Activated naive CD8-positive, alpha-beta T cell (primary cell): Measurements from ENCODE around the gene OR7C1.

Source experiments
- H3K27ac Mint-ChIP-seq: one replicate; pipeline ENCODE4 v1.8.0; 2021; ENCODE audit warnings: mixed read lengths
- H3K27me3 Mint-ChIP-seq: one replicate; pipeline ENCODE4 v1.8.0; 2021; ENCODE audit warnings: mixed read lengths
- H3K36me3 Mint-ChIP-seq: one replicate; pipeline ENCODE4 v1.8.0; 2021; ENCODE audit warnings: mixed read lengths
- H3K4me1 Mint-ChIP-seq: one replicate; pipeline ENCODE4 v1.8.0; 2021; ENCODE audit warnings: low read depth, mixed read lengths
- H3K4me3 Mint-ChIP-seq: one replicate; pipeline ENCODE4 v1.8.0; 2021; ENCODE audit warnings: mild to moderate bottlenecking, mixed read lengths
- H3K9me3 Mint-ChIP-seq: one replicate; pipeline ENCODE4 v1.8.0; 2021; ENCODE audit warnings: low read depth, mixed read lengths

OR7C1 gene

DNA sequence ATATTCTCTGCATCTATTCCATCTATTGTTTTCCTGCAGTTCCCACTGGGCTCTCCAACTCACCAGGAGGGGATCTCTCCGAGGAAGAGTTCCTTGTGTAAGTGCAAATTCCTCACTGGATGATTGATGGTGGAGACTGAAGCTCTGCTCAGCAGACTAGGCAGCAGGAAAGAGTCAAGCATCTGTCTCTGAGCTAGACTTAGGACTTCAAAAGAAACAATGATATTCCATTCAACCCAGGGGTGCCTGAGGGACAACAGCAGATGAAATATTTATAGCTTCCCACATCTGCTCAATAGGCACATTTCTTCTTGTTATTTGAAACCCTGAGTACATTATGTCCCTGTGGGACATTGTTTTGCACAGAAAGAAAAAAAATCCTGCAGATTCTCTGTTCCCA lies at the start of gene OR7C1, which contains the start of gene OR7A5:
TSS of gene OR7C1 (minus strand) at position 175 of the 400 bp plus-strand sequence. CDS start 35,049 bp downstream, outside the sequence.
TSS of gene OR7A5 (minus strand) at position 175 of the 400 bp plus-strand sequence. CDS start 6,944 bp downstream, outside the sequence.
- no peaks in the 10 kb centered on the region for H3K36me3 Mint-ChIP-seq
- no peaks in the 10 kb centered on the region for H3K4me1 Mint-ChIP-seq
- no peak within 1 kb of the TSS for H3K27ac Mint-ChIP-seq
- peaks cover 2% of the 10 kb centered on the region for H3K27me3 Mint-ChIP-seq
- H3K4me3 Mint-ChIP-seq: no peak within 1 kb of the TSS
- H3K9me3 Mint-ChIP-seq: no peaks in the 10 kb centered on the region

DNA sequence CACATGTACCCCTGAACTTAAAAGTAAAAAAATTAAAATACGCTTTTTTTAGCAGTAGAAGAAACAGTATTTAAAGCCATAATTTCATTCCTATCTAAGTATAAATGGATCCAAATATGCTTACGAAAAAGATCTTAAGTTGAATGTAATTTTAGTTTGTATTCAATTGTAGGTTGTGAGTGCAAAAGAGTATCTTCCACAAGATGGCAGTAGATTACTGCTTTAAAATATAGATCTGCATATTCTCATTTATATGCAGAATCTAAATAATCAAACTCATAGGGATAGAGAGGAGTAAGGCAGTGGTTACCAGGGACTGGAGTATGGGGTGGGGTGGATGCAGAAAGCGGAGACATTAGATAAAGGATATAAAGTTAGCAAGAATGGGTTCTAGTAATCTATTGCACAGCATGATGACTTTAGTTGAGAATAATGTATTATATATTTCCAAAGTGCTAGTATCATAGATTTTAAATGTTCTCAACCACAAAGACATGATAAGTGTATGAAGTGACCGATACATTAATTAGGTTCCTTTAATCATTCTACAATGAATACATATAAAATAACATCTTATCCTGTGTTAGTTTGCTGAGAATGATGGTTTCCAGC lies 36.7 kb upstream of the OR7C1 start:
- H3K4me3 Mint-ChIP-seq: no peak overlapping the region
- H3K9me3 Mint-ChIP-seq: no peaks in the 10 kb centered on the region
- H3K36me3 Mint-ChIP-seq: no peaks in the 10 kb centered on the region
- no peaks in the 10 kb centered on the region for H3K4me1 Mint-ChIP-seq
- H3K27me3 Mint-ChIP-seq: peaks cover 33% of the 10 kb centered on the region
- H3K27ac Mint-ChIP-seq: no peak overlapping the region

DNA sequence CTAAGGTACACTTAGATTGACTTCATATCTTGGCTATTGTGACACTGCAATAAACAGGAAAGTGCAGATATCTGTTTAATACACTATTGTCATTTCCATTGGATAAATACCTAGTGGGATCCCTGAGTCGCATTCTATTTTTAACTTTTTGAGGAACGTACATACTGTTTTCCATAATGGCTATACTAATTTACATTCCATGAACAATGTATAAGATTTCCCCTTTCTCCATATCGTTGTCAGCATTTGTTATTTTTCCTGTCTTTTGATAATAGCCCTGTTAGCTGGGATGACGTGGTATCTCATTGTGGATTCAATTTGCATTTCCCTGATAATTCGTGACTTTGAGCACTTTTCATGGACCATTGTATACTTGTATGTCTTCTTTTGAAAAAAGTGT lies 33.5 kb upstream of the OR7C1 start:
- H3K9me3 Mint-ChIP-seq: no peaks in the 10 kb centered on the region
- no peaks in the 10 kb centered on the region for H3K4me1 Mint-ChIP-seq
- H3K27me3 Mint-ChIP-seq: peaks cover 33% of the 10 kb centered on the region
- H3K36me3 Mint-ChIP-seq: no peaks in the 10 kb centered on the region
- no peak overlapping the region for H3K4me3 Mint-ChIP-seq
- no peak overlapping the region for H3K27ac Mint-ChIP-seq

DNA sequence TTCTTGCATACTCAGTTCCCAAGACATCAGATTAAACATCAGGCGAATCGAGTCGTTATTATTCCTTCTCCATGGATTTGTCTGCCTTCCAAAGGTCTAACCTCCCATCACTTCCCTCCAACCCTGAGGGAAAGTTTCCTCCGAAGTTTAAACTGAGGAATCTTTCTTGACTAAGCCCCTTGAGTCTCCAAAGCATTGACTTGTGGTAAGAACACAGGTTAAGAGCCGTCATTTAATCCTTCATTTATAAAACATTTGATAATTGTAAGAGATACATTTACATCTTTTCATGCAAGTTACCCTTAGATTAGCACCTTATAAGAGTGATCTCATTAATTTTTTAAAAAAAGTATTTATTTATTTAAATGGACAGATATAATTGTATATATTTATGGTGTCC lies 13.8 kb upstream of the OR7C1 start, which contains the start of gene OR7A10:
TSS of gene OR7A10 (minus strand) at position 101 of the 400 bp plus-strand sequence. CDS start 7,045 bp downstream, outside the sequence.
- Mint-ChIP-seq H3K36me3 (no peaks in the 10 kb centered on the region), H3K9me3 (no peaks in the 10 kb centered on the region), H3K27ac (no peak within 1 kb of the TSS), H3K27me3 (peaks cover 22% of the 10 kb centered on the region), H3K4me3 (no peak within 1 kb of the TSS), H3K4me1 (no peaks in the 10 kb centered on the region)

DNA sequence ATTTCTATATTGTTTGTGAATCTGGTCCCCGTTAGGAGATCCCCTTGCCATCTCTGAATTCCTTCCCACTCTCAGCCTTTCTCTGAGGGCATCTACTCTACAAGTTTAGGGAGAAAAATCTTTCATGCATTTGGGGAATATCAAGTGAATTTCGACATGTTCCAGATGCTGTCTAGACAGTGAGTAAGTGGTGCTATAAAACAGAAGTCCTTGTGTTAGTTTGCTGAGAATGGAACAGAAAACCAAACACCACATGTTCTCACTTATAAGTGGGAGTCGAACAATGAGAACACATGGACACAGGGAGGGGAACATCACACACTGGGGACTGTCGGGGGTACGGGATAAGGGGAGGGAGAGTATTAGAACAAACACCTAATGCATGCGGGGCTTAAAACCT lies 8.6 kb upstream of the OR7C1 start:
- no peaks in the 10 kb centered on the region for H3K4me1 Mint-ChIP-seq
- no peak overlapping the region for H3K4me3 Mint-ChIP-seq
- peaks cover 17% of the 10 kb centered on the region for H3K27me3 Mint-ChIP-seq
- no peaks in the 10 kb centered on the region for H3K36me3 Mint-ChIP-seq
- no peaks in the 10 kb centered on the region for H3K9me3 Mint-ChIP-seq
- H3K27ac Mint-ChIP-seq: no peak overlapping the region

DNA sequence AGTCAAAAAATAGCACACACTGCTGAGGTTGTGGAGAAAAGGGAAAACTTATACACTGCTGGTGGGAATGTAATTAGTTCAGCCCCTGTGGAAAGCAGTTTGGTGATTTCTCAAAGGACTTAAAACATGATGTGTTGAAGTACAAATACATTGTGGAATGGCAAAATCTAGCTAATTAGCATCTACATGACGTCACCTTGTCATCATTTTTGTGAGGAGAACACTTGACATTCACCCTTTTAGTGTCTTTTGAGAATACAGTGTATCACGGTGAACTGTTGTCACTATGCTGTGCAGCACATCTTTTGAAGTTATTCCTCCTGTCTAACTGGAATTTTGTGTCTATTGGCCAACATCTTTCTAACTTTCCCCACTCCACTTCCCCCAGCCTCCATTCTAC lies 8.2 kb upstream of the OR7C1 start:
- Mint-ChIP-seq H3K27me3 (peaks cover 17% of the 10 kb centered on the region), H3K36me3 (no peaks in the 10 kb centered on the region), H3K4me3 (no peak overlapping the region)

DNA sequence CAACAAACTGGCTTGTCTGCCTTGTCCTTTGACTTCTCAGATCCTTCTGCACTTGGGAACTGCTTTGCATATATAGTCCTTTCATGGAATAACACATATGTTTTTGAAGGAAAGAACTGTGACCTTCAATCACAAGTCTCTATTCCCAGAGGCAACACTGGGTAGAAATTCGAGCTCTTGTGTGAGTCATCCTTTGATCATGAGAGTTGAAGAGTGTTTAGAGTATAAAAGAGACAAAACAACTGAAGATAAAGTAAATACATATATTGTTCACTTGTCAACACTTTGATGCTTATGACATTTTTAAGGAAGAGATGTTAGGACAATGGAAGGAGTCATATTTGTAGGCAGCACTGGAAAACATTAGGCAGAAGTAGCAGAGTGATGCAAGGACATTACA lies 5.2 kb upstream of the OR7C1 start:
- Mint-ChIP-seq H3K36me3 (no peaks in the 10 kb centered on the region), H3K4me1 (no peaks in the 10 kb centered on the region), H3K4me3 (no peak overlapping the region), H3K27me3 (peaks cover 14% of the 10 kb centered on the region), H3K9me3 (no peaks in the 10 kb centered on the region), H3K27ac (no peak overlapping the region)

More for the DNA sequence above, 8.2 kb upstream of the OR7C1 start:
- no peaks in the 10 kb centered on the region for H3K4me1 Mint-ChIP-seq
- H3K9me3 Mint-ChIP-seq: no peaks in the 10 kb centered on the region
- no peak overlapping the region for H3K27ac Mint-ChIP-seq

DNA sequence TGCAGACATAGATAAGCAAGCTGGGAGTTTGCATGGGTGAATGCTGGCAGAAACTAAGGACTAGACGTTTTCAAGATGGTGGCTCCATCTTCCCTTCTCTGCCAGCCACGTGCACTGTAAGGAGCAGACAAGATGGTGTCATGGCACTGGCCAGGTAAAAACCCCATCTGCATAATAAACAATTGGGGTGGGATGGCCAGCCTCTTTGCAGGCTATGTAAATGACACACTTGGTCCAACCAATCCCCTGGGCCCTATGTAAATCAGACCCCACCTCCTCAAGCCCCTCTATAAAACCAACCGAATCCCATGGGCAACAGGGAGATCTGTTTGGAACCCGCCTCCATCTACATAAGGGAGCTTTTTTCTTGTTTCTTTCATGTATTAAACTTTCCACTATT lies 2.4 kb upstream of the OR7C1 start:
- H3K27me3 Mint-ChIP-seq: peaks cover 8% of the 10 kb centered on the region

DNA sequence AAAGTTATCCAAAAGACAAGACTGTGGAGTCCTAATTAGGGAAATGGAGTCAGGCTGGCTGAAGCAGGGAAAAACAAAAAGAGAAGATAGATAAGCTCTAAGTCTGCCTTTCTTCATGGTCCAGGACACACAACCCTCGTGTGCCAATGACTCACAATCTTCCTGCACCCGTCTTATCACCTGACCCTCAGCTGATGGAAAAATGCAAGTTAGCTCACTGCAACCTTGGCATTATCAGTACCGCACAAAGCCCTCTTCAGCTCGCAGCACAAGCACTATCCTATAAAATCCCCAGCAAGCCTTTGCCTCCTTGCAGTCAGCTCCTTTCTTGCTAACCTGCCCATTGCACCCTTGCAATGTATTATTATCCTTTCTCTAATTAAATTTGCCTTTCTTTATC lies 4.3 kb downstream of the OR7C1 start:
- Mint-ChIP-seq H3K36me3 (no peaks in the 10 kb centered on the region), H3K27ac (no peak overlapping the region), H3K9me3 (no peaks in the 10 kb centered on the region), H3K4me1 (no peaks in the 10 kb centered on the region), H3K27me3 (peaks cover 22% of the 10 kb centered on the region), H3K4me3 (no peak overlapping the region)

More for the DNA sequence above, 2.4 kb upstream of the OR7C1 start:
- Mint-ChIP-seq H3K4me1 (no peaks in the 10 kb centered on the region), H3K27ac (no peak overlapping the region), H3K4me3 (no peak overlapping the region), H3K9me3 (no peaks in the 10 kb centered on the region), H3K36me3 (no peaks in the 10 kb centered on the region)

DNA sequence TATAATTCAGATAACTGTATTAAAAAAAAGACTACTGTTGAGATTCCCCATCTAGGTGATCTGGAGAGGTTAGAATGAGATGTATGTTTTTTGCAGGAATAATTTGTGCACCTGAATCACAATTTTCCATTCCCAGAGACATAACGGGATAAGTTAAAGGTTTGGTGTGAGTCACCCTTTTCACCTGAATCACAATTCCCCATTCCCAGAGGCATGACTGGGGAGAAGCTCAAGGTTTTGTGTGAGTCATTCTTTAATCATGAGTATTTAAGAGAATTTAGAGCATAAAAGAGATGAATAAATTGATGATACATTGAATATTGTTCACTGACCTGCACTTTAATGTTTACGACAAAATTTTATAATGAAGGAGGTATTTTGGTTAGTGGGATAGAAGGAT lies 9.0 kb downstream of the OR7C1 start:
- Mint-ChIP-seq H3K9me3 (no peaks in the 10 kb centered on the region), H3K4me3 (no peak overlapping the region), H3K4me1 (no peaks in the 10 kb centered on the region), H3K36me3 (no peaks in the 10 kb centered on the region), H3K27ac (no peak overlapping the region), H3K27me3 (peaks cover 42% of the 10 kb centered on the region)

DNA sequence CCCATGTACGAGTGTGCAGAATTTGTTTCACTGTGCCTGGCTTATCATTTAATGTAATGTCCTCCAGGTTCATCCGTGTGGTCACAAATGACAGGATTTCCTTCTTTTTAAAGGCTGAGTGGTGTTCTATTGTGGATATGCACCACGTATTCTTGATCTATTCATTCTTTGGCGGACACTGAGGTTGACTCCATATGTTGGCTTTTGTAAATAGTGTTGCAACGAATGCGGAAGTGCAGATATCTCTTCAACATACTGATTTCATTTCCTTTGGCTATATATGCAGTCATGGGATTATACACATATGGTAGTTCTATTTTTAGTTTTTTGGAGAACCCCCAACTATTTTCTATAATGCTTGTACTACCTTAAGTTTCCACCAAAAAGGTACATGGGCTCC lies 13.0 kb downstream of the OR7C1 start:
- no peaks in the 10 kb centered on the region for H3K36me3 Mint-ChIP-seq
- H3K27me3 Mint-ChIP-seq: peaks cover 35% of the 10 kb centered on the region
- H3K9me3 Mint-ChIP-seq: no peaks in the 10 kb centered on the region
- no peaks in the 10 kb centered on the region for H3K4me1 Mint-ChIP-seq
- H3K4me3 Mint-ChIP-seq: no peak overlapping the region
- H3K27ac Mint-ChIP-seq: no peak overlapping the region

DNA sequence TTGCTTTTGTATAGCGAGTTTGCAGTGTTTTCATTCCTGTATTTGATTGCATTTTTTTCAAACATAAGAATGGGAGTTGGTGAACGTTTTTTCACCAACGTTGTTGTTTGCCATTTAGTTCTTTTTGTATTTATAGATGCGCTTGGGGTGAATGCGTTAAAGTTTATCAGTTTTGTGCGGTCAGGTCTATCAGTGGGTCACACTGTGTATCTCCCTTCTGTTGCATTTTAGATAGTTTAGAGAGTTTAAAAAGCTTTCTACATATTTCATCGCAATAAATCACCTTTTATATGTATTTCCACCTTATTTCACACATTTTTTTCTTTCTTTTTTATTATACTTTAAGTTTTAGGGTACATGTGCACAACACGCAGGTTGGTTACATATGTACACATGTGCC lies 16.4 kb downstream of the OR7C1 start:
- Mint-ChIP-seq H3K4me1 (no peaks in the 10 kb centered on the region), H3K4me3 (no peak overlapping the region), H3K36me3 (no peaks in the 10 kb centered on the region), H3K27ac (no peak overlapping the region), H3K27me3 (peaks cover 14% of the 10 kb centered on the region), H3K9me3 (no peaks in the 10 kb centered on the region)

DNA sequence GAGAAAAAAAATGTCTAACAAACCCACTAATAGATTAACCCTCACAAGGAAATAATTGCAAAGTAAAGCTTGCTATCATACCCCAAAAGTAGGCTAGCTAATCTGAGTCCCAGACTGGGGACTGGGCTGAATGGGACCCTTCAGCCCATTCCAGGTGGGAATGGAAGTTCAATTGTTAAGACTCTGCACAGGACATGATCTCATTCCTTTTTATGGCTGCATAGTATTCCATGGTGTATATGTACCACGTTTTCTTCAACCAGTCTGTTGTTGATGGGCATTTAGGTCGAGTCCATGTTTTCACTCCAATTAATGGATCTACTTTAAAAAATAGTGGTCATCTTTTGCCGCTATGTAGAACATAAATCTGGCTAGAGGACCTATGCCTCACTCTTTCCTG lies 17.9 kb downstream of the OR7C1 start:
- Mint-ChIP-seq H3K4me3 (no peak overlapping the region), H3K9me3 (no peaks in the 10 kb centered on the region), H3K27me3 (peaks cover 12% of the 10 kb centered on the region), H3K27ac (no peak overlapping the region), H3K4me1 (no peaks in the 10 kb centered on the region), H3K36me3 (no peaks in the 10 kb centered on the region)

DNA sequence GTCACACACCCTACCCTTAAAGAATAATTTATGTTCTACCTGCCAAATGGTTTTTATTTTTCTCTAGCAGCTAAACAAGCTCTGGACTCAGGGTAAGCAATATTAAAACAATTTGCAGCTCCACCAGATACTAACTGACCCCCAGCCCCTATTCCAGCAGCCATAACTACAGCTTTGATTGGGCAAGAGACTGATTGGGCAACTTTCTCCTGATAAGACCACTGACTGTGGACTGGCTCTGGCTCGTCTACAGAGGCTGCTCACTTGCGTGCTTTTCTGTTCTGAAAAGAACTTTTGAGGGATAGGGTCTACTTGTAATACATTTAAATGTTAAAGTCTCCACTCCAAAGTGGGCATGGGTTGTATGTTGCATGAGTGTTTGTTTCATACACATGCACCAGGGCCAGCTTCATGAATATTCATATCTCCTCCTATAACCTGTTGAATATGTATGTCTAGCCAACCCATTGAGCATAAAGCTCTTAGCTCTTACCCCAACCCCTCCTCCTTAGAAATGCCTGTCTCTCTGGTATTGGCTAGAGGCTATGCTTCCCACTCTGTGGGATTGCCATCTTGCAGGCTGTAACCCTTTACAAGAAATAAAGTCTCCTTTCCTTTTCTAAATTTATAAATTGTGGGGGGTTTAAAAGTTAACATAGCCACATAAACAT lies 19.9 kb downstream of the OR7C1 start:
- H3K36me3 Mint-ChIP-seq: no peaks in the 10 kb centered on the region
- no peak overlapping the region for H3K4me3 Mint-ChIP-seq
- H3K27ac Mint-ChIP-seq: no peak overlapping the region
- H3K4me1 Mint-ChIP-seq: no peaks in the 10 kb centered on the region
- no peaks in the 10 kb centered on the region for H3K9me3 Mint-ChIP-seq
- H3K27me3 Mint-ChIP-seq: peaks cover 4% of the 10 kb centered on the region

DNA sequence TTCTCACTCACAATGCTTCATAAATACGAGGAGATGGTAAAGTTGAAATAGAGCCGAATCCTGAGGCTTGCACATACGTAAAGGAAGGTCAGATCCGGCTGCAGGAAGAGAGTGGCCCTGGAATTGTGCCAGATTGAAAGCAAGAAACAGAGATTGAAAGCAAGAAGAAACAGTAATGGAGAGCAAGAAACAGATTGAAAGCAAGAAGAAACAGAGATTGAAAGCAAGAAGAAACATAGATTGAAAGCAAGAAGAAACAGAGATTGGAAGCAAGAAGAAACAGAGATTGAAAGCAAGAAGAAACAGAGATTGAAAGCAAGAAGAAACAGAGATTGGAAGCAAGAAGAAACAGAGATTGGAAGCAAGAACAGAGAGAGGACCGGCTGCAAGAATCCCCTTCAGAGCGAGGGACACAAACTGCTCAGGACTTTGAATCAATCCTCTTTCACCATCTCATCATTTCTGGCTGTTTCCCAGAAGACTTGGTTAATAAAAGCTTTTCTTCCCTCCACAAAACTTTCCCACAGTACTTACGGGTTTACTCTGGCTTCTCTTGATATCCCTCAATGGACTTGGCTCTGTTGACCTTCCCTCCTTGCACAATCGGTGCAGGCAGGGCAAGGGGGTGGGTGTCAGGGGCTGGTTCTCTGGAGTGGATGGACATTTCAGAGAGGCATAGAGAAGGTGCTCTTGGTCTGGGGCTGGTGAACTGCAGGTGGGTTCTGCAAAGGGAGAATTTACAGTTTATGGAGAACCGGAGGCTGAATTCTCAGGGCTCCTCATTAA lies 25.5 kb downstream of the OR7C1 start:
- no peak overlapping the region for H3K27ac Mint-ChIP-seq
- H3K36me3 Mint-ChIP-seq: no peaks in the 10 kb centered on the region
- peaks cover 5% of the 10 kb centered on the region for H3K27me3 Mint-ChIP-seq
- H3K4me1 Mint-ChIP-seq: peaks cover 6% of the 10 kb centered on the region
- H3K9me3 Mint-ChIP-seq: no peaks in the 10 kb centered on the region
- no peak overlapping the region for H3K4me3 Mint-ChIP-seq
